GM23338 (cell line): ENCODE measurements around the gene KAZN. TPM values are rescaled to one million over a fixed set of nuclear protein-coding genes. Genes with fewer than 3 reads are reported as not detected.

Experiments
- ATAC-seq: fragments of 200-7000 bp; cut with Tn5 transposase; 3 replicates; pipeline ENCODE4 v1.9.1; 2020
- DNase-seq: peaks from one replicate; pipeline ENCODE4 v3.0.0-alpha.2; 2015; ENCODE audit warnings: low spot score
- H2AFZ ChIP-seq: fragments of 200-600 bp; sonication (generic); 2 replicates; pipeline ENCODE4 v1.8.0; 2016; ENCODE audit warnings: antibody characterized with exemption, mild to moderate bottlenecking, moderate library complexity
- H3F3A ChIP-seq: fragments of 200-600 bp; sonication (generic); replicated peaks from 2 replicates; pipeline ENCODE4 v1.8.0; 2017; ENCODE audit warnings: antibody characterized with exemption, mixed run types, low read depth
- H3K27ac ChIP-seq: fragments of 200-600 bp; sonication (generic); 2 replicates; pipeline ENCODE4 v1.6.1; 2016; ENCODE audit warnings: low read depth
- H3K27me3 ChIP-seq: fragments of 200-600 bp; sonication (generic); 2 replicates; pipeline ENCODE4 v1.8.0; 2016; ENCODE audit warnings: mild to moderate bottlenecking, mixed run types, moderate library complexity; ENCODE audit not compliant: insufficient read depth
- H3K36me3 ChIP-seq: fragments of 200-600 bp; sonication (generic); 2 replicates; pipeline ENCODE4 v1.8.0; 2016; ENCODE audit warnings: mild to moderate bottlenecking; ENCODE audit not compliant: insufficient read depth
- H3K4me1 ChIP-seq: fragments of 200-600 bp; sonication (generic); 2 replicates; pipeline ENCODE4 v1.8.0; 2016; ENCODE audit warnings: mild to moderate bottlenecking, moderate library complexity; ENCODE audit not compliant: insufficient read depth
- H3K4me2 ChIP-seq: fragments of 200-600 bp; sonication (generic); 2 replicates; pipeline ENCODE4 v1.7.1; 2017; ENCODE audit warnings: mixed run types
- H3K4me3 ChIP-seq: fragments of 200-600 bp; sonication (generic); 2 replicates; pipeline ENCODE4 v1.6.1; 2016; ENCODE audit warnings: mixed run types
- H3K79me2 ChIP-seq: fragments of 200-600 bp; sonication (generic); replicated peaks from 2 replicates; pipeline ENCODE4 v1.8.0; 2017; ENCODE audit warnings: mild to moderate bottlenecking; ENCODE audit not compliant: insufficient read depth
- H3K9me2 ChIP-seq: fragments of 200-600 bp; sonication (generic); 2 replicates; pipeline ENCODE4 v1.8.0; 2017; ENCODE audit not compliant: insufficient read depth
- H4K20me1 ChIP-seq: fragments of 200-600 bp; sonication (generic); replicated peaks from 2 replicates; pipeline ENCODE4 v1.8.0; 2017; ENCODE audit warnings: mild to moderate bottlenecking; ENCODE audit not compliant: insufficient read depth
- H3K27ac Mint-ChIP-seq: 2 replicates; pipeline ENCODE4 v1.8.0; 2020; ENCODE audit warnings: inconsistent platforms, mild to moderate bottlenecking, moderate library complexity, mixed read lengths
- H3K27me3 Mint-ChIP-seq: 3 replicates; pipeline ENCODE4 v1.8.0; 2022; ENCODE audit warnings: low read depth, mild to moderate bottlenecking, moderate library complexity, mixed read lengths, inconsistent platforms; ENCODE audit not compliant: insufficient read depth, poor library complexity
- H3K36me3 Mint-ChIP-seq: 3 replicates; pipeline ENCODE4 v1.8.0; 2021; ENCODE audit warnings: low read depth, mild to moderate bottlenecking, inconsistent platforms, moderate library complexity, mixed read lengths
- H3K4me1 Mint-ChIP-seq: 3 replicates; pipeline ENCODE4 v1.8.0; 2020; ENCODE audit warnings: mild to moderate bottlenecking, inconsistent platforms, mixed read lengths
- H3K4me3 Mint-ChIP-seq: 3 replicates; pipeline ENCODE4 v1.8.0; 2021; ENCODE audit warnings: moderate library complexity, mild to moderate bottlenecking, inconsistent platforms, mixed read lengths
- H3K9me3 Mint-ChIP-seq: 3 replicates; pipeline ENCODE4 v1.8.0; 2020; ENCODE audit warnings: moderate library complexity, mild to moderate bottlenecking, inconsistent platforms, mixed read lengths
- CREB1 ChIP-seq: fragments of 250-450 bp; sonication (Bioruptor Pico); IDR thresholded peaks from 2 replicates; pipeline ENCODE4 v1.5.0; 2020; ENCODE audit warnings: low read depth, mild to moderate bottlenecking, moderate library complexity
- CTCF ChIP-seq, 2 experiments: fragments of 200-600 bp in 1 of 2; sonication (generic) in 1 of 2; conservative IDR thresholded peaks; 2 replicates each; pipeline versions ENCODE4 v1.5.1 to v1.6.1; 2016 to 2017; ENCODE audit warnings: antibody characterized with exemption in 2 of 2, low read depth in 2 of 2, mild to moderate bottlenecking in 2 of 2, moderate library complexity in 1 of 2
- ETS1 ChIP-seq: IDR thresholded peaks from 2 replicates; pipeline ENCODE4 v1.6.1; 2016; ENCODE audit warnings: antibody characterized with exemption
- JUNB ChIP-seq: IDR thresholded peaks from one replicate; pipeline ENCODE4 v1.6.1; 2016; ENCODE audit warnings: antibody characterized with exemption; ENCODE audit not compliant: unreplicated experiment
- NANOG ChIP-seq: IDR thresholded peaks from 2 replicates; pipeline ENCODE4 v1.6.1; 2016; ENCODE audit warnings: antibody characterized with exemption, borderline replicate concordance
- STAT1 ChIP-seq: IDR thresholded peaks from one replicate; pipeline ENCODE4 v1.6.1; 2016; ENCODE audit warnings: antibody characterized with exemption; ENCODE audit not compliant: unreplicated experiment
- ZNF114 ChIP-seq: fragments of 250-450 bp; sonication (Bioruptor Pico); IDR thresholded peaks from 2 replicates; pipeline ENCODE4 v1.5.0; 2020; ENCODE audit warnings: mild to moderate bottlenecking, moderate library complexity
- ZNF331 ChIP-seq: fragments of 250-450 bp; sonication (Bioruptor Pico); IDR thresholded peaks from 2 replicates; pipeline ENCODE4 v1.5.0; 2020; ENCODE audit warnings: low read depth, mild to moderate bottlenecking, moderate library complexity
- polyA plus RNA-seq: library from polyadenylated mRNA; unstranded; fragments of >200 nt; fragmentation: Nextera tagmentation; extraction: Ambion mirVana; gene quantifications from 2 replicates; pipeline ENCODE4 v1.2.1, GENCODE V29; 2016
- total RNA-seq: library from RNA; depleted of rRNA; stranded (reverse); fragments of >200 nt; shearing (Covaris generic); gene quantifications from 2 replicates; pipeline ENCODE4 v1.2.3, GENCODE V29; 2014
- TF ChIP-seq, protein P1 (sequence below): IDR thresholded peaks from one replicate; pipeline ENCODE4 v1.6.1; 2018; ENCODE audit warnings: antibody characterized with exemption; ENCODE audit not compliant: unreplicated experiment

KAZN gene
- total and polyA plus RNA-seq, 2 experiments from 2014 or later: 9.9 to 15.0 TPM

- H3K79me2 ChIP-seq: no peaks in the 10 kb centered on the region
- H3K4me2 ChIP-seq: peak overlapping the region; percentile 60; the same call in 1 of the 2 replicates
- peak; percentile 93 for ATAC-seq
- no peaks in the 10 kb centered on the region for H3F3A ChIP-seq
- H3K27me3 ChIP-seq: peaks cover 10% of the 10 kb centered on the region; the same call in 1 of the 2 replicates
- H2AFZ ChIP-seq: no peak overlapping the region
- Mint-ChIP-seq H3K36me3 (no peaks in the 10 kb centered on the region; the same call in 2 of the 3 replicates), H3K4me3 (no peak overlapping the region), H3K27me3 (peaks cover 19% of the 10 kb centered on the region), H3K27ac (no peak overlapping the region), H3K4me1 (peaks cover 28% of the 10 kb centered on the region), H3K9me3 (no peaks in the 10 kb centered on the region)
- peaks cover 8% of the 10 kb centered on the region; the same call in 1 of the 2 replicates for H3K4me1 ChIP-seq
- H4K20me1 ChIP-seq: no peaks in the 10 kb centered on the region
- TF ChIP-seq CREB1 (CRISPR knock-in tag) (no peak), CTCF (conservative IDR thresholded peaks at IDR 0.05; ENCODE audit: low read depth in 2 of 2) (peak; percentile 95 to 99)
- no peak overlapping the region for H3K4me3 ChIP-seq
- H3K36me3 ChIP-seq: no peaks in the 10 kb centered on the region
- H3K27ac ChIP-seq: no peak overlapping the region
- no peaks in the 10 kb centered on the region for H3K9me2 ChIP-seq
- peak; percentile 87 for DNase-seq
These were observed 501.8 kb downstream of the KAZN start for GRCh38 chr1:15100121-15100879.

GRCh38 chr1:15100880-15101760, 502.6 kb downstream of the KAZN start:
- Histone ChIP-seq H3K4me1 (peaks cover 8% of the 10 kb centered on the region; the same call in 1 of the 2 replicates), H3F3A (no peaks in the 10 kb centered on the region), H3K79me2 (no peaks in the 10 kb centered on the region), H3K27ac (no peak overlapping the region), H3K4me3 (no peak overlapping the region), H3K36me3 (no peaks in the 10 kb centered on the region), H2AFZ (peak overlapping the region; percentile 84; the same call in 1 of the 2 replicates), H3K27me3 (peaks cover 10% of the 10 kb centered on the region; the same call in 1 of the 2 replicates), H3K4me2 (0 out of 2 replicates have a peak overlapping the region, but pooled peaks have one; percentile 14), H4K20me1 (no peaks in the 10 kb centered on the region), H3K9me2 (no peaks in the 10 kb centered on the region)
- Mint-ChIP-seq H3K27ac (no peak overlapping the region), H3K9me3 (no peaks in the 10 kb centered on the region), H3K4me1 (peaks cover 21% of the 10 kb centered on the region), H3K4me3 (no peak overlapping the region), H3K27me3 (peaks cover 19% of the 10 kb centered on the region), H3K36me3 (no peaks in the 10 kb centered on the region; the same call in 2 of the 3 replicates)
- DNase-seq (no peak), ATAC-seq (peak; percentile 32)
- TF ChIP-seq CREB1 (CRISPR knock-in tag) (no peak), ZNF114 (no peak), STAT1 (no peak), ZNF331 (no peak), NANOG (no peak), ETS1 (no peak), CTCF (conservative IDR thresholded peaks at IDR 0.05; ENCODE audit: low read depth in 2 of 2) (no peak), JUNB (no peak)
- TF ChIP-seq, protein P1, sequence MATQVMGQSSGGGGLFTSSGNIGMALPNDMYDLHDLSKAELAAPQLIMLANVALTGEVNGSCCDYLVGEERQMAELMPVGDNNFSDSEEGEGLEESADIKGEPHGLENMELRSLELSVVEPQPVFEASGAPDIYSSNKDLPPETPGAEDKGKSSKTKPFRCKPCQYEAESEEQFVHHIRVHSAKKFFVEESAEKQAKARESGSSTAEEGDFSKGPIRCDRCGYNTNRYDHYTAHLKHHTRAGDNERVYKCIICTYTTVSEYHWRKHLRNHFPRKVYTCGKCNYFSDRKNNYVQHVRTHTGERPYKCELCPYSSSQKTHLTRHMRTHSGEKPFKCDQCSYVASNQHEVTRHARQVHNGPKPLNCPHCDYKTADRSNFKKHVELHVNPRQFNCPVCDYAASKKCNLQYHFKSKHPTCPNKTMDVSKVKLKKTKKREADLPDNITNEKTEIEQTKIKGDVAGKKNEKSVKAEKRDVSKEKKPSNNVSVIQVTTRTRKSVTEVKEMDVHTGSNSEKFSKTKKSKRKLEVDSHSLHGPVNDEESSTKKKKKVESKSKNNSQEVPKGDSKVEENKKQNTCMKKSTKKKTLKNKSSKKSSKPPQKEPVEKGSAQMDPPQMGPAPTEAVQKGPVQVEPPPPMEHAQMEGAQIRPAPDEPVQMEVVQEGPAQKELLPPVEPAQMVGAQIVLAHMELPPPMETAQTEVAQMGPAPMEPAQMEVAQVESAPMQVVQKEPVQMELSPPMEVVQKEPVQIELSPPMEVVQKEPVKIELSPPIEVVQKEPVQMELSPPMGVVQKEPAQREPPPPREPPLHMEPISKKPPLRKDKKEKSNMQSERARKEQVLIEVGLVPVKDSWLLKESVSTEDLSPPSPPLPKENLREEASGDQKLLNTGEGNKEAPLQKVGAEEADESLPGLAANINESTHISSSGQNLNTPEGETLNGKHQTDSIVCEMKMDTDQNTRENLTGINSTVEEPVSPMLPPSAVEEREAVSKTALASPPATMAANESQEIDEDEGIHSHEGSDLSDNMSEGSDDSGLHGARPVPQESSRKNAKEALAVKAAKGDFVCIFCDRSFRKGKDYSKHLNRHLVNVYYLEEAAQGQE: no peak
